Measurements from ENCODE around the gene CAMK2A. TPM values are rescaled to one million over a fixed set of nuclear protein-coding genes. Genes with fewer than 3 reads are reported as not detected.

Gene CAMK2A
- total RNA-seq, 2 experiments from 2014 or later: not detected

DNA sequence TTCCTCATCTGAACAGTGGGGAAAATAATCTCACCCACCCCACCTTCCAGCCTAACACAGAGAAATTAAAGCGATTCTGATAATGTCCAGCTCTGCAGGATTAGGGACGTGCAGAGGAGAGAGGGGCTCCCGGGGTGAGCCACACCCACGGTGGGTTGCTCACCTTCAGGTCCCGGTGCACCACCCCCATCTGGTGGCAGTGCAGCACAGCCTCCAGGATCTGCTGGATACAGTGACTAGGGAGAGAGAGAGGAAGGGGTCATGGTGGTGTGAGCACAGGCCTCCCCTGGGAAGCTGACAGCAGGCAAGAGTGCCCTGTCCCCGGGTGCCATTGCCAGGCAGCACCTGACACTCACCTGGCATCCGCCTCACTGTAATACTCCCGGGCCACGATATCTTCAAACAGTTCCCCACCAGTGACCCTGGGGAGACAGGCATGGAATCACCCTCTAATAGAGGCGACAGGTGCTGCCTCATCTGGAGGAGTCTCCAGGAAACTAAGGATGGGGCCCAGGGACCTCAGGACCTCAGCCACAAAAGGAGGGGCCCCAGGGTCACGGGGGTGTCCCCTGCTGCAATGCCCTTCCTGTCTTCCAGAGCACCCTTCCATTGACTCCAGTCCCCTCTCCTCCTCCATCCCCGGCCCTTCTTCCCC is 33.0 kb downstream of the CAMK2A start:
- H3K4me3 Mint-ChIP-seq: no peak overlapping the region
- H3K27me3 Mint-ChIP-seq: no peaks in the 10 kb centered on the region
- no peak for DNase-seq
- TF ChIP-seq, protein P1, sequence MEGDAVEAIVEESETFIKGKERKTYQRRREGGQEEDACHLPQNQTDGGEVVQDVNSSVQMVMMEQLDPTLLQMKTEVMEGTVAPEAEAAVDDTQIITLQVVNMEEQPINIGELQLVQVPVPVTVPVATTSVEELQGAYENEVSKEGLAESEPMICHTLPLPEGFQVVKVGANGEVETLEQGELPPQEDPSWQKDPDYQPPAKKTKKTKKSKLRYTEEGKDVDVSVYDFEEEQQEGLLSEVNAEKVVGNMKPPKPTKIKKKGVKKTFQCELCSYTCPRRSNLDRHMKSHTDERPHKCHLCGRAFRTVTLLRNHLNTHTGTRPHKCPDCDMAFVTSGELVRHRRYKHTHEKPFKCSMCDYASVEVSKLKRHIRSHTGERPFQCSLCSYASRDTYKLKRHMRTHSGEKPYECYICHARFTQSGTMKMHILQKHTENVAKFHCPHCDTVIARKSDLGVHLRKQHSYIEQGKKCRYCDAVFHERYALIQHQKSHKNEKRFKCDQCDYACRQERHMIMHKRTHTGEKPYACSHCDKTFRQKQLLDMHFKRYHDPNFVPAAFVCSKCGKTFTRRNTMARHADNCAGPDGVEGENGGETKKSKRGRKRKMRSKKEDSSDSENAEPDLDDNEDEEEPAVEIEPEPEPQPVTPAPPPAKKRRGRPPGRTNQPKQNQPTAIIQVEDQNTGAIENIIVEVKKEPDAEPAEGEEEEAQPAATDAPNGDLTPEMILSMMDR (IDR thresholded peaks at IDR 0.05): no peak
- no peaks in the 10 kb centered on the region for H3K36me3 Mint-ChIP-seq (ENCODE audit: low read depth)
- H3K9me3 Mint-ChIP-seq: no peaks in the 10 kb centered on the region
- no peak for ATAC-seq
- no peaks in the 10 kb centered on the region for H3K4me1 Mint-ChIP-seq (ENCODE audit: low read depth)
- CTCF ChIA-PET: no interaction called here
- H3K27ac Mint-ChIP-seq: no peak overlapping the region
- intact Hi-C loops (cut with micrococcal nuclease): no loop called here
- POLR2A ChIA-PET: no interaction called here

DNA sequence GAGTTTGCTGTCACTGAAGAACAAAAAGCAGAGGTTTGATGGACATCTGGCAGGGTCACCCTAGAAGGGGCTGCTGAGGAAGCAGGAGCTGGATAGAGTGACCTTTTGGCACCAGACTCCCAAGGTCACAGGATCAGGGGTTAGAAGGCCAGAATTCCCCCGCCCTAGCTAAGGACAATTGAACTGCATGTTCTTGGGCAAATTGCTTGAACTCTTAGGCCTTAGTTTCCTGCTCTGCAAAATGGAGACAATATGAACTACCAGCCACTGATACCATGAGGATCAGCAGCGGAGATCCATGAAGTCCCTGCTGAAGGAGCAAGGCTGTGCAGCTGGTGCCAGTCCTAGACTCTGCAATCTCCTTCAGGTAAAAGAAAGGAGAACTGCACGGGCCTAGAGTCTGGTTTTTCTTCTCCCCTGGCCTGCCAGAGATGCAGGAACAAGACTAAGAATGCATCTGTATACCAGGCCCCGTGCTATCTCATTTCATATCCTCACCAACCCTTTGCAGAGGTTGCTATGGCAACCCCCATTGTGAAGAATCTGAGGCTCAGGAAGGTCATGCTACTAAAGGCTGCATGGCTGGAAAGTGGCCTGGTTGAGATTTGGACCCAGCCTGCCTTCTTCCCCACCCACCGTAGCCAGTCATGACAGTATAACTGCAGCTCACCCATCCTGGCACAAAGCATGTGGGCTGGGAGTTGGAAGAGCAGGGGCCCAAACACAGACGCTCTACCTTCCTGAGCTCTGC is 33.7 kb downstream of the CAMK2A start:
- no peaks in the 10 kb centered on the region for H3K9me3 Mint-ChIP-seq
- intact Hi-C loops (cut with micrococcal nuclease): no loop called here
- no peaks in the 10 kb centered on the region for H3K4me1 Mint-ChIP-seq (ENCODE audit: low read depth)
- H3K27ac Mint-ChIP-seq: no peak overlapping the region
- CTCF ChIA-PET: no interaction called here
- DNase-seq: no peak
- ATAC-seq: no peak
- H3K27me3 Mint-ChIP-seq: no peaks in the 10 kb centered on the region
- no peaks in the 10 kb centered on the region for H3K36me3 Mint-ChIP-seq (ENCODE audit: low read depth)
- no peak overlapping the region for H3K4me3 Mint-ChIP-seq
- POLR2A ChIA-PET: no interaction called here
- TF ChIP-seq, protein P1 (IDR thresholded peaks at IDR 0.05): no peak

DNA sequence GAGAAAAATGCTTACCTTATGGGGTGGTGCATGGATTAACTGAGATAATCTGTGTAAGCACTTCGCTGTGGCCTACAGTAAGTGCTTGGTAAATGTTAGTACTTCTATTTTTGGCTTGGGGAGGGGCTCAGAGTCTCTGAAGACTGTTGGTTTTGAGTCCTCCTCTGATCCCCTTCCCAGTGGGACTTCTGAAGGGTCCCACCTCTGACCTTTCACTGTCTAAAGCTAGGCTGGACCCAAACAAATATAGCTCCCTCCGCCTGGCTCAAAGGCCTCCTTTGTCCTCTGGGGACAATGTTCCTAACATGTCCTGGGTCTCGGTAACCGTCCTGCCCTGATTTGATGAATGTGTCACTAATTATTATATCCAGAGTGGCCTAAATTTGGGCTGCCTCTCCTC is 34.8 kb downstream of the CAMK2A start:
- Mint-ChIP-seq H3K4me3 (no peak overlapping the region), H3K27ac (no peak overlapping the region), H3K9me3 (no peaks in the 10 kb centered on the region), H3K4me1 (ENCODE audit: low read depth) (no peaks in the 10 kb centered on the region), H3K27me3 (no peaks in the 10 kb centered on the region), H3K36me3 (ENCODE audit: low read depth) (no peaks in the 10 kb centered on the region)
- TF ChIP-seq, protein P1 (IDR thresholded peaks at IDR 0.05): no peak
- CTCF ChIA-PET: no interaction called here
- intact Hi-C loops (cut with micrococcal nuclease): no loop called here
- no peak for ATAC-seq
- DNase-seq: no peak
- POLR2A ChIA-PET: no interaction called here

DNA sequence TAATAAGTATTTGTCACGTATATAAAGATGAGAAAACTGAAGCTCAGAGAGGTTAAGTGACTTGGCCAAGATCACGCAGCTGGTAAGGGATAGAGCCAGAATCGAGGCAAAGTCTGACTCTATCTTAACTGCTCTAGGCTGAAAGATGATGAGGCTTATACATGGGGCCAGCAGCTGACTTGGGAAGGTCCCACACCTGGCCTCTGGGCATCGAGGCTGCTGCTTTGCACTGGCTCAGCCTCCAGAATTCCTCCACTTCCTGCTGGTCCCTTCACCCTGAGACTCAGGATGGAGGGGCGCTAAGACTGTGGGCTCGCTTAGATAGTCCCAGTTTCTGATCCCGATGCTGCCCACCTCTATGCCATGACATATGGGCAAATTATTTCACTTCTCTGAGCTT is 35.2 kb downstream of the CAMK2A start:
- intact Hi-C loops (cut with micrococcal nuclease): no loop called here
- Mint-ChIP-seq H3K9me3 (no peaks in the 10 kb centered on the region), H3K4me3 (no peak overlapping the region), H3K4me1 (ENCODE audit: low read depth) (no peaks in the 10 kb centered on the region), H3K36me3 (ENCODE audit: low read depth) (no peaks in the 10 kb centered on the region), H3K27me3 (no peaks in the 10 kb centered on the region), H3K27ac (no peak overlapping the region)
- ChIA-PET CTCF (no interaction called here), POLR2A (no interaction called here)
- TF ChIP-seq, protein P1 (IDR thresholded peaks at IDR 0.05): no peak
- DNase-seq (no peak), ATAC-seq (no peak)

DNA sequence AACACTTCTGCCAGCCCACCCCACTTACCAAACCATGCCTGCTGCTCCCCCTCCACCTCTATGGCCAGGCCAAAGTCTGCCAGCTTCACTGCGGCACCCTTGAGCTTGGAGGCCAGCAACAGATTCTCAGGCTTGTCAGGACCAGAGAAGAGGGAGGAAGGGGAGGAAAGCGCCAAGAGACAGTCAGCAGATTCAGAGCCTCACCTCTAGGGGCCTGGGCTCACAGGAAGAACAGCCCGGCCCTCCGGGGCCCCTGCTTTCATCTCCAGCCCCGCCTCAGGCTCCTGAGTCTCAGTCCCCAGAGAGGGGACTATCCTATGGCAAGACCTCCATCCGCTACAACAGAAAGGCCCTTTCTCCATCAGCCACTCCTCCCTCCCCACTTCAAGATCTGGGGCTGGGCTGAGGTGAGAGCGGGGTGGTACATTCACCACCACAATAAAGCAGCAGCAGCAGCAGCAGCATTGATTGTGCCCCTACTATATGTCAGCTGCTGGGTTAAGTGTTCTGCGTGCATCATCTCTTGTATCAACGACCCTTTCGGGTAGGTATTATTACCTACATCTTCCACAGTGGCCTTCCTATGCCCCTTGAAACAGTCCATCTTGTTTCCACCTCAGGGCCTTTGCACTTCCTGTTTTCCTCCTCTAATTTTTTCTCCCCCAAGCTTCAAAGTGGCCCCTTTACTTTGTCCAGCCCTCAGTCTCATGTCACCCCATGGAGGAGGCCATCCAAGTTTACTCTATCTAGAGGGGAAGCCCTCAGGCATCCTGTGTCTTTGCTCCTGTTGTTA is 36.0 kb downstream of the CAMK2A start:
- ATAC-seq (no peak), DNase-seq (no peak)
- Mint-ChIP-seq H3K4me3 (no peak overlapping the region), H3K4me1 (ENCODE audit: low read depth) (no peaks in the 10 kb centered on the region), H3K9me3 (no peaks in the 10 kb centered on the region), H3K36me3 (ENCODE audit: low read depth) (no peaks in the 10 kb centered on the region), H3K27ac (peak overlapping the region; percentile 16), H3K27me3 (no peaks in the 10 kb centered on the region)
- TF ChIP-seq, protein P1 (IDR thresholded peaks at IDR 0.05): no peak
- ChIA-PET POLR2A (no interaction called here), CTCF (no interaction called here)
- intact Hi-C loops (cut with micrococcal nuclease): no loop called here
